OCI-LY7 (cell line): ENCODE results near the gene KRT72.

Experiments
- CTCF ChIP-seq: fragments of 200-600 bp; sonication (generic); conservative IDR thresholded peaks from 2 replicates; pipeline ENCODE4 v1.5.1; 2014; ENCODE audit warnings: mild to moderate bottlenecking, antibody characterized with exemption, low read length, moderate library complexity, mixed read lengths
- EZH2phosphoT487 ChIP-seq: fragments of 200-600 bp; sonication (generic); IDR thresholded peaks from 2 replicates; pipeline ENCODE4 v1.6.1; 2018; ENCODE audit warnings: low read depth, borderline replicate concordance, mild to moderate bottlenecking, mixed run types, antibody characterized with exemption, low read length, moderate library complexity, mixed read lengths

DNA sequence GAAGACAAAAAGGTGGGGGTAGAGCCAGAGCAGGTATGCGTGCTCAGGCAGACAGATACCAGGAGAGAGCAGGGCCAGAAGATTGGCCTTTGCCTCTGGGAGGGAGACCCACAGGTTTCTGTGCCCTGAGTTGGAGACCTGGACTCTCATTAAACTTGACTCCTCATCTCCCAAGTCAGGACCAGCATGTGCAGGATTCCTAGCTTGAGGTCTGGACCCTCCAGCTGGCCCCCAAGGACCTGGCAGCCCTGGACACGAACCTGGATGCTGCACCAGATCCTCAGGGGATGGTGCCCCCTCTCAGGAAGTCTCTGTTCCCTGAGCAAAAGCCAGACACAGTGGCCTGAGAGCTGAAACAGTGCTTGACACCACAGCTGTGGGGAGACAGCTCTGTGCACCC lies 27.6 kb upstream of the KRT72 start:
- no peak for TF ChIP-seq CTCF
- TF ChIP-seq EZH2phosphoT487: no peak
